GM19351 (cell line): ENCODE measurements around the gene DNAH6.
A peak's percentile ranks its signal among the peaks of the same experiment; 100 is the strongest.
"Not testable (repeated sequence)": the region's sequence is repeated elsewhere in the genome, so short reads cannot be mapped to it uniquely, and the experiment has no call there.

ENCODE experiments used
- ATAC-seq: cut with Tn5 transposase; IDR thresholded peaks from one replicate; pipeline ENCODE4 v1.9.1; 2021; ENCODE audit warnings: mild to moderate bottlenecking, moderate library complexity; ENCODE audit not compliant: unreplicated experiment

Gene DNAH6

DNA sequence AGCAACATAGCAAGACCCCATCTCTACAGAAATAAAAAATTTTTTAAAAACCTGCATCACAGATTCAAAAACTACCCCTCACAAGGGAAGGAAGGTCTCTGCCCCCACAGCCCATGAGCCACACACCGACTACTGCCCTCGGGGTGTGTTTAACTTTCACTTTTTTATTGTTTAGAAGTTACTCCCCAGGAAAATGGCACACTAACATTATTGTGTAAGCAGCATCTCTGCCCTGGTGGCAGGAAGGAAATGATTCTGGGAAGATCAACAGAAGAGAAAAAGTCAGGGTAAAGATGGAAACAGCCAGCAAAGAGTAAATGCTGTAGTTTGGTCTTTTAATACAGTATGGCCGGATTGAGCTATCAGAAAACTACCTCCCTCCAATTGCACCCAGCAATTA, 342.6 kb downstream of the DNAH6 start:
- no peak for ATAC-seq

- ATAC-seq: no peak
Measured at GRCh38 chr2:84861539-84861938, 345.2 kb downstream of the DNAH6 start.

DNA sequence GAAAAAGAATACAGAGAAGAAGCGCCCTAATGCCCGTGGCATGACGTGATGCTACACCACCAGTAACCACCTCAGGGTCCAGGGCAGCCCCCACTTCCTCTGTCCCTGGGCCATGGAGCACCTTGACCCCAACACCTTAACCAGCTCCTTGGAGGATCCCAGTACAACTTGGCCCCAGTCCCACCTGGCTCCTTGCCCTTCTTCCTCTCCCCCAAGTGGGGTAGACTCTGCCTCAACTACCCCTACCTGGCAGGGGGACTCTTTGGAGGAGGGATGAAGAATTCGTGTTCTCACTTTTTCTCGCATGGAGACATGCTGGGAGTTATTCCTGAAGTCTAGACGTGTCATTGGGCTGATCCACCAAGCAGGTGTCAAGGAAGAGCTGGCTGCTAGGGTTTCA, 345.7 kb downstream of the DNAH6 start:
- no peak for ATAC-seq

DNA sequence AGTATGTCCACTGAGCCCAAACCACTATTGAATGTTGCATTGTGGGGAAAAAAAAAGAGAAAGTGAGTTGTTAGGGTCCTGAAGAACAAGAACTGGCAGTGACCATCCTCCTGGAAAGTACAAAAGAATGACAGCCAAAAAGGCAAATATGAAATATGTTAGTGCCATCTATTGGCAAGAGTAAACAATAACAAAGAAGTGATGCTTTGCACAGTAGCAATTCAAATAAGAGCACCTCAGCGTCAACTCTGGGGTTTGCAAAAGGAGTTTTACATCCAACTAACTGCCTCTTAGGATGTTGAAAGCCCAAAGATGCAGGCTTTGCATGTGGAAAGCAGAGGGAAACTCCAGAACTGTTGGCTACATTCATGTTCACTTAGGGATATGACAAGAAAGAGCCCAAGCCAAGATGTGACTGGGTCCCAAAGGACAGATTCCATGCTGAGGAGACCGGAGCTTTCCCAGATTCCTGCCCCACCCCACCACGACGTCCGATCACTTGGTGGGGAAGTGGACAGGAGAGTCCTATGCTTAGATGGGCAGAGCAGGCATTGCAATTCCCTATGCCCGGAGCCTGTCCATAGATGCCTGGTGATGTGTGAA, 349.0 kb downstream of the DNAH6 start:
- ATAC-seq: peak; percentile 84

- no peak for ATAC-seq
Measured at GRCh38 chr2:84866122-84866521, 349.8 kb downstream of the DNAH6 start.

DNA sequence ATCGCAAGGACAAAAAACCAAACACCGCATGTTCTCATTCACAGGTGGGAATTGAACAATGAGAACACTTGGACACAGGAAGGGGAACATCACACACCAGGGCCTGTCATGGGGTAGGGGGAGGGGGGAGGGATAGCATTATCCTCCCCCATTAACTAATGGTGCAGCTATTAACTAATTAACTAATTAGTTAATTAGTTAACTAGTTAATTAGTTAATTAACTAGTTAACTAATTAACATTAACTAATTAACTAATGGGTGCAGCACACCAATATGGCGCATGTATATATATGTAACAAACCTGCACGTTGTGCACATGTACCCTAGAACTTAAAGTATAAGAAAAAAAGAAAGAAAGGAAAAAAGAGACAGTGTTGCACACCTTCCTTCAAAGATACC, 352.0 kb downstream of the DNAH6 start:
- not testable (repeated sequence) for ATAC-seq
